ENCODE data around the gene HTT.

Gene HTT

DNA sequence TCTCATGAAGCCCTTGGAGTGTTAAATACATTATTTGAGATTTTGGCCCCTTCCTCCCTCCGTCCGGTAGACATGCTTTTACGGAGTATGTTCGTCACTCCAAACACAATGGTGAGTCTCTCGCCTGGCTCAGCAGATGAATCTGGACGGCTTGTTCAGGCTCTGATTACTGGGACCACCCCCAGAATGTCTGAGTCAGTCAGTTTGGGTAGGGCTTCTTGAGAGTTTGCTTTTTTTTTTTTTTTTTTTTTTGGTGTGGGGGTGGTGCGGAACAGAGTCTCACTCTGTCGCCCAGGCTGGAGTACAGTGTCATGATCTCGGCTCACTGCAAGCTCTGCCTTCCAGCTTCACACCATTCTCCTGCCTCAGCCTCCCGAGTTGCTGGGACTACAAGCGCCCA lies 112.1 kb downstream of the HTT start:
- no peak for DNase-seq (ENCODE audit: low read depth, low spot score)
- no peak for TF ChIP-seq FOXP2 (optimal IDR thresholded peaks at IDR 0.05; ENCODE audit: control extremely low read depth, extremely low read length, insufficient read depth)
- no peak for TF ChIP-seq EZH2 (IDR thresholded peaks at IDR 0.05)
- no peak for TF ChIP-seq POLR2AphosphoS5 (IDR thresholded peaks at IDR 0.05; ENCODE audit: borderline replicate concordance, low read depth, low read length)
- no peak overlapping the region for H3K27ac ChIP-seq
- H3K4me3 ChIP-seq, result no peak overlapping the region
- H3K9me3 ChIP-seq (ENCODE audit: low read depth, low read length), result no peaks in the 10 kb centered on the region
- no peak overlapping the region for H3K9ac ChIP-seq (ENCODE audit: insufficient read length)
- peaks cover 44% of the 10 kb centered on the region for H3K36me3 ChIP-seq (ENCODE audit: insufficient read depth, low read length)

DNA sequence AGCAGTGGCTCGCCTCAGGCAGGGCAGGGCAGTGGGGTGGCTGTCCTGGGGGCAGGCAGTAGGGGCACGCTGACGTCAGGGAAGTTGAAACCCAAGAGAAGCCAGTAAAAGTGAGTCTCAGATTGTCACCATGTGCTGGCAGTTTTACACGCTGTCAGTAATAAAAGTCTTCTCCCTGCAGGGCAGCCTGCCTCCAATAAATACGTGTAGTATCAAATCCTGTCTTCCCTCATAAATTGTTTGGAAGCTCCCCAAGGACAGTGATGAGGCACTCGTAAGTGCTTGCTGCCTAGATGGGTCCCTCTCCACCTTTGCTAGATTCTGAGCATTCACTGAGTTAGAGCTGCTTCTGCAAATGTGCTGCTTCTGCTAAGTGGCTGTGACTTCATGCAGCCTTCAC lies 113.6 kb downstream of the HTT start:
- TF ChIP-seq EZH2 (IDR thresholded peaks at IDR 0.05), result no peak
- no peak overlapping the region for H3K27ac ChIP-seq
- DNase-seq (ENCODE audit: low read depth, low spot score), result no peak
- peaks cover 29% of the 10 kb centered on the region for H3K36me3 ChIP-seq (ENCODE audit: insufficient read depth, low read length)
- H3K4me3 ChIP-seq, result no peak overlapping the region
- H3K9ac ChIP-seq (ENCODE audit: insufficient read length), result no peak overlapping the region
- no peaks in the 10 kb centered on the region for H3K9me3 ChIP-seq (ENCODE audit: low read depth, low read length)

DNA sequence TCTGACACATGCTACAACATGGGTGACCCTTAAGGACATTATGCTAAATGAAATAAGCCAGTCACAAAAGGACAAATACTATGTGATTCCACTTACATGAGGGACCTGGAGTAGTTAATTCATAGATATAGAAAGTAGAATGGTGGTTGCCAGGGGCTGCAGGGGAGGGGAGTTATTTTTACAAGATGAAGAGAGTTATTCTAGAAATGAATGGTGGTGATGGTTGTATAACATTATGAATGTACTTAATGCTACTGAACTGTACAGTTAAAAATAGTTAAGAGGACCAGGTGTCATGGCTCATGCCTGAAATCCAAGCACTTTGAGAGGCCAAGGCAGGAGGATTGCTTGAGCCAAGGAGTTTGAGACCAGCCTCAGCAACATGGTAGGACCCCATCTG lies 115.0 kb downstream of the HTT start:
- DNase-seq (ENCODE audit: low read depth, low spot score), result no peak
- H3K27ac ChIP-seq, result no peak overlapping the region
- TF ChIP-seq POLR2AphosphoS5 (IDR thresholded peaks at IDR 0.05; ENCODE audit: borderline replicate concordance, low read depth, low read length) (no peak), FOXP2 (optimal IDR thresholded peaks at IDR 0.05; ENCODE audit: control extremely low read depth, extremely low read length, insufficient read depth) (no peak), EZH2 (IDR thresholded peaks at IDR 0.05) (no peak)
- H3K9me3 ChIP-seq (ENCODE audit: low read depth, low read length), result no peaks in the 10 kb centered on the region
- H3K4me3 ChIP-seq, result no peak overlapping the region
- no peak overlapping the region for H3K9ac ChIP-seq (ENCODE audit: insufficient read length)
- peaks cover 21% of the 10 kb centered on the region for H3K36me3 ChIP-seq (ENCODE audit: insufficient read depth, low read length)

DNA sequence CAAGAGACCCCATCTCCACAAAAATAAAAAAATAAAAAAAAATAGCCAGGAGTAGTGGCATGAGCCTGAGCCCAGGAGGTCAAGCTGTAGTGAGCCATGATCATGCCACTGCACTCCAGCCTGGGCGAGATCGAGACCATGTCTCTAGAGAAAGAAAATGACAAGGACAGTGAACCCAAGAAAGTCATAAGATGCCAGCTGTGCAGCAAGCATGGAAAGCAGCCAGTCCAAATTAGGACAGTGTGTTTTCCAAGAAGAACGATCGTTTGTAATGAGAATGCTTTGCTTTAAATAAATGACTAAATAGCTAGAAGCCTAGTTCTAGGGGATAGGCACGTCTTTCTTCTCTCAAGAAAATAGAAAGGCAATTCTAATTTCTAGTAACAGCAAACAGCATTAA lies 116.1 kb downstream of the HTT start:
- no peaks in the 10 kb centered on the region for H3K9me3 ChIP-seq (ENCODE audit: low read depth, low read length)
- H3K36me3 ChIP-seq (ENCODE audit: insufficient read depth, low read length), result peaks cover 21% of the 10 kb centered on the region
- no peak for TF ChIP-seq FOXP2 (optimal IDR thresholded peaks at IDR 0.05; ENCODE audit: control extremely low read depth, extremely low read length, insufficient read depth)
- TF ChIP-seq EZH2 (IDR thresholded peaks at IDR 0.05), result no peak
- no peak for TF ChIP-seq POLR2AphosphoS5 (IDR thresholded peaks at IDR 0.05; ENCODE audit: borderline replicate concordance, low read depth, low read length)
- H3K9ac ChIP-seq (ENCODE audit: insufficient read length), result no peak overlapping the region
- no peak overlapping the region for H3K27ac ChIP-seq
- no peak overlapping the region for H3K4me3 ChIP-seq
- no peak for DNase-seq (ENCODE audit: low read depth, low spot score)

DNA sequence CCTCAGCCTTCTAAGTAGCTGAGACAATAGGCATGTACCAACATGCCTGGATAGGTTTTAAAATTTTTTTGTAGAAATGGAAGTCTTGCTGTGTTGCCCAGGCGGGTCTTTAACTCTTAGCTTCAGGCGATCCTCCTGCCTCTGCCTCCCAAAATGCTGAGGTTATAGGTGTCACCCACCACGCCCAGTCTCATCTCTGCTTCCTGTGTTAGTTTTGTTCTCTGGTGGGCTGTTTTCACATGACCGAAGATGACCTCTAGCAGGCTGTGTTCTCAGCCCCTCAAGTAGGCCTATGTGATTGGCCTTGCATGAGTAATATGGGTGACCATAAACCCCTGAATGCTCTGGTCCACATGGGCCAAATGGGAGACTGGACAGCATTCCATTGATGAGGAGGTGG lies 117.7 kb downstream of the HTT start:
- TF ChIP-seq FOXP2 (optimal IDR thresholded peaks at IDR 0.05; ENCODE audit: control extremely low read depth, extremely low read length, insufficient read depth) (no peak), EZH2 (IDR thresholded peaks at IDR 0.05) (no peak), POLR2AphosphoS5 (IDR thresholded peaks at IDR 0.05; ENCODE audit: borderline replicate concordance, low read depth, low read length) (no peak)
- no peak overlapping the region for H3K27ac ChIP-seq
- no peaks in the 10 kb centered on the region for H3K9me3 ChIP-seq (ENCODE audit: low read depth, low read length)
- peaks cover 18% of the 10 kb centered on the region for H3K36me3 ChIP-seq (ENCODE audit: insufficient read depth, low read length)
- H3K9ac ChIP-seq (ENCODE audit: insufficient read length), result no peak overlapping the region
- no peak for DNase-seq (ENCODE audit: low read depth, low spot score)
- no peak overlapping the region for H3K4me3 ChIP-seq

DNA sequence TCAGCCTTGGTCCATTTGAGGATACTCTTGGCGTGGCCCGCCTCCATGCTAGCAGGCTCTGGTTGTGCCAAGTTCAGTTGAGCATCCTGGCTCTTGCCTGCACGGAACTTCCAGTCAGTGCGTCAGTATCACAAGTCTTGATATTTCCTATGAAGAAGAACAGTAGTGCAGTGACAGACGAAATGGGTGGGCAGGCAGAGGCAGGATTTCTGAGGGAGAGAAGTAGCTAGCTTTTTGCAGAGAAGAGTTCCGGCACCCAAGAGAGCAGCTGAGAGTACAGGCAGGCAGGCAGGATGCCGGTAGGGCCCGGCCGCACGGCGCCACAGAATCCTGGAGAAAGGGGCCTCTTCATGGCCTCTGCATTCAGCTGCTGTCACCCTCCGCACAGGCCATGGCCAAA lies 118.3 kb downstream of the HTT start:
- no peak overlapping the region for H3K27ac ChIP-seq
- no peak for DNase-seq (ENCODE audit: low read depth, low spot score)
- H3K9ac ChIP-seq (ENCODE audit: insufficient read length), result no peak overlapping the region
- no peaks in the 10 kb centered on the region for H3K9me3 ChIP-seq (ENCODE audit: low read depth, low read length)
- H3K36me3 ChIP-seq (ENCODE audit: insufficient read depth, low read length), result peaks cover 15% of the 10 kb centered on the region
- no peak for TF ChIP-seq EZH2 (IDR thresholded peaks at IDR 0.05)
- no peak for TF ChIP-seq POLR2AphosphoS5 (IDR thresholded peaks at IDR 0.05; ENCODE audit: borderline replicate concordance, low read depth, low read length)
- TF ChIP-seq FOXP2 (optimal IDR thresholded peaks at IDR 0.05; ENCODE audit: control extremely low read depth, extremely low read length, insufficient read depth), result no peak
- H3K4me3 ChIP-seq, result no peak overlapping the region

DNA sequence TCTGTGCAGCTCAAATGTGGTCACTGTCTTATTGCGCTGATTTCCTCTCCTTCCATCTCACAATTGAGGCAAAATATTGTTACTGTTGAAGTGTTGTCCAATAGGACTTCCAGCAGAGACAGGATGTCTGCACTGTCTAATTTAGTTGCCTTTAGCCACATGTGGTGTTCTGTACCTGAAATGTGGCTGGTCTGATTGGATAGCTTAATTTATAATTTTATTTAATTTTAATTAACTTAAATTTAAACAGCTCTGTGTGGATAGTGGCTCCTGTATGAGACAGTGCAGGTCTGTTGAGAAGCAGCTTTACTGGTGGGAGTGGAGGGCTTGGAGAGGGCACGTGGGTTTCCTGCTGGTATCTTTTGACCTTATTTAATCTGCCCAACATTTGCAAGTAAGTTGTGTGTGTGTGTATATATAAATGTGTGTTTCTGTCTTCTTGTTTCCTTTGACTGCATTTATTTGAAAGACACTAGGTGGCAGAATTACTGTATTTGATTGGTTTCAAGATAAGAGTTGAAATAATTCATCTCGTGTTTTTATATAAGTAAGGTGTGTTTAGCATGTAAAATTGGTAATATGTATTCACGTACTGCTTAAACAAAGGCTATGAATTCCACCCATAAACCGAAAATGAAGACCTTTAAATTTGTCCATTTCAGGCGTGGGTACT lies 119.2 kb downstream of the HTT start:
- Histone ChIP-seq H3K27ac (no peak overlapping the region), H3K4me3 (no peak overlapping the region), H3K36me3 (ENCODE audit: insufficient read depth, low read length) (peaks cover 10% of the 10 kb centered on the region), H3K9me3 (ENCODE audit: low read depth, low read length) (no peaks in the 10 kb centered on the region), H3K9ac (ENCODE audit: insufficient read length) (no peak overlapping the region)
- no peak for DNase-seq (ENCODE audit: low read depth, low spot score)
- TF ChIP-seq FOXP2 (optimal IDR thresholded peaks at IDR 0.05; ENCODE audit: control extremely low read depth, extremely low read length, insufficient read depth), result no peak
- TF ChIP-seq EZH2 (IDR thresholded peaks at IDR 0.05), result no peak
- no peak for TF ChIP-seq POLR2AphosphoS5 (IDR thresholded peaks at IDR 0.05; ENCODE audit: borderline replicate concordance, low read depth, low read length)

DNA sequence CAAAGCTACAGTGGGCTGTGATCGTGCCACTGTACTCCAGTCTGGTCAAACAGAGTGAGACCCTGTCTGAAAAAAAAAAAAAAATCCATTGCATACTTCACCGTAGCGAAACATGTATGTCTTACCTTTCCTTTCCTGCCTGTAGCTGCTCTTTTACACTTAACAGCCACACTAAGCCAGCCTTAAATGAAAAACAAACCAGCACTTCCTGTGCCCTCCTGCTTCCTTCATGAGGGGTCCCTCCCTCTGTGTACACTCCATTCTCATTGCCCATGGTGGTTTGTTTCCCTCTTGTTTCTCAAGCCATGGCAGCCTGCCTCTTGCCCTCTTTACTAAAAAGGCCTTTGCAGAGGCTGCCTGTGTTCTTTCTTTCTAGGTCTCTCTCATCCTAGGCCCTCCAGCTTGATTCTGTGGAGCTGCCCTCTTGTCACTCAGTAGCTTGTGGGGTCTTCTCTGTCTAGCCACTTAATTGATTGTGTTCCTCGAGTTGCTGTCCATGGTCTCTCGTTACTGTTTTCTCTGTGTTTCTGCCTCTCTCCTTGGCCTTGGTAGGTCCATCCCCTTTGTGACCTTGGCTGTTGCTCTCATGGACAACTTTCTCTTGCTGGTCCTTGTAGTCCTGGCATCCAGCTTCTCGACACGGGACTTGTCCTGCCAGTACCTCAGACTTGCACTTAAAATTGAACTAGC lies 122.3 kb downstream of the HTT start:
- peaks cover 12% of the 10 kb centered on the region for H3K36me3 ChIP-seq (ENCODE audit: insufficient read depth, low read length)
- H3K27ac ChIP-seq, result no peak overlapping the region
- no peaks in the 10 kb centered on the region for H3K9me3 ChIP-seq (ENCODE audit: low read depth, low read length)
- no peak overlapping the region for H3K9ac ChIP-seq (ENCODE audit: insufficient read length)
- TF ChIP-seq POLR2AphosphoS5 (IDR thresholded peaks at IDR 0.05; ENCODE audit: borderline replicate concordance, low read depth, low read length), result no peak
- TF ChIP-seq FOXP2 (optimal IDR thresholded peaks at IDR 0.05; ENCODE audit: control extremely low read depth, extremely low read length, insufficient read depth), result no peak
- no peak for TF ChIP-seq EZH2 (IDR thresholded peaks at IDR 0.05)
- no peak for DNase-seq (ENCODE audit: low read depth, low spot score)
- no peak overlapping the region for H3K4me3 ChIP-seq
